Nucleus accumbens (tissue), 56 donors: ENCODE measurements around the gene MCCC2.
"Not testable (repeated sequence)": the region's sequence is repeated elsewhere in the genome, so short reads cannot be mapped to it uniquely, and the experiment has no call there.

Experiments used
- DNase-seq, 56 donors: peaks; one replicate each; lab custom pipeline; 2025; lab: John Stamatoyannopoulos, UW

Gene MCCC2

GRCh38 chr5:71652803-71653543 is 65.8 kb downstream of the MCCC2 start:
- no peak for DNase-seq

- DNase-seq: no peak
Measured at GRCh38 chr5:71658916-71659662, 71.9 kb downstream of the MCCC2 start.

GRCh38 chr5:71662381-71662780 is 75.2 kb downstream of the MCCC2 start:
- no peak for DNase-seq

GRCh38 chr5:71663191-71663969 is 76.2 kb downstream of the MCCC2 start:
- DNase-seq: no peak

- DNase-seq: not testable (repeated sequence)
Measured at GRCh38 chr5:71664615-71665014, 77.5 kb downstream of the MCCC2 start.

- no peak for DNase-seq
Measured at GRCh38 chr5:71666321-71666720, 79.2 kb downstream of the MCCC2 start.

GRCh38 chr5:71677977-71678376 is 90.8 kb downstream of the MCCC2 start:
- DNase-seq: no peak

GRCh38 chr5:71679714-71680113 is 92.6 kb downstream of the MCCC2 start:
- DNase-seq: no peak

GRCh38 chr5:71680510-71680909 is 93.4 kb downstream of the MCCC2 start:
- no peak for DNase-seq

GRCh38 chr5:71681296-71681695 is 94.2 kb downstream of the MCCC2 start:
- DNase-seq: no peak

- DNase-seq: no peak
Measured at GRCh38 chr5:71684309-71684708, 97.2 kb downstream of the MCCC2 start.

GRCh38 chr5:71693828-71694427 is 106.8 kb downstream of the MCCC2 start:
- DNase-seq: no peak

GRCh38 chr5:71695071-71695470 is 107.9 kb downstream of the MCCC2 start:
- DNase-seq: no peak

GRCh38 chr5:71695595-71695994 is 108.5 kb downstream of the MCCC2 start:
- DNase-seq: no peak

GRCh38 chr5:71697967-71698366 is 110.8 kb downstream of the MCCC2 start:
- no peak for DNase-seq

- no peak for DNase-seq
Measured at GRCh38 chr5:71699233-71699632, 112.1 kb downstream of the MCCC2 start.

GRCh38 chr5:71699751-71700150 is 112.6 kb downstream of the MCCC2 start:
- DNase-seq: no peak

- DNase-seq: no peak
Measured at GRCh38 chr5:71700803-71701202, 113.7 kb downstream of the MCCC2 start.

- no peak for DNase-seq
Measured at GRCh38 chr5:71701407-71701806, 114.3 kb downstream of the MCCC2 start.

GRCh38 chr5:71703941-71704340 is 116.8 kb downstream of the MCCC2 start:
- DNase-seq: no peak

GRCh38 chr5:71705421-71705820 is 118.3 kb downstream of the MCCC2 start:
- no peak for DNase-seq
